CD4-positive, alpha-beta T cell (primary cell): ENCODE results near the gene FBXL19. TPM values are rescaled to one million over a fixed set of nuclear protein-coding genes. Genes with fewer than 3 reads are reported as not detected.

Source experiments
- ATAC-seq: fragments of 200-7000 bp; cut with Tn5 transposase; one replicate; pipeline ENCODE4 v1.10.0; 2022; ENCODE audit warnings: mild to moderate bottlenecking; ENCODE audit not compliant: poor library complexity
- CTCF ChIA-PET: fragments of 350-600 bp; sonication (Branson Sonifier 250); formaldehyde crosslinking; loops from one replicate; lab custom pipeline; 2021; ENCODE audit warnings: antibody characterized with exemption, inconsistent platforms; lab: Charles Lee
- POLR2A ChIA-PET: fragments of 350-600 bp; sonication (Branson Sonifier 250); formaldehyde crosslinking; loops from one replicate; lab custom pipeline; 2021; ENCODE audit warnings: antibody characterized with exemption, inconsistent platforms; lab: Charles Lee
- DNase-seq, 14 experiments: peaks; one replicate each; pipeline ENCODE4 v3.0.0-alpha.2; 2013 to 2020; ENCODE audit warnings: mixed read lengths in 2 of 14
- H3K27ac ChIP-seq, 2 donors: one replicate each; pipeline versions ENCODE4 v1.5.1 to v1.7.0; 2013; ENCODE audit warnings: low read length in 2 of 2, low read depth in 1 of 2, mild to moderate bottlenecking in 1 of 2
- H3K27me3 ChIP-seq, 2 experiments: 1 replicate in 1 of 2; 2 replicates in 1 of 2; pipeline versions ENCODE4 v1.6.1 to v1.7.0; 2013; ENCODE audit warnings: low read length in 2 of 2, control low read depth in 1 of 2, mild to moderate bottlenecking in 1 of 2, moderate library complexity in 1 of 2; ENCODE audit not compliant: insufficient read depth in 2 of 2, control insufficient read depth in 1 of 2
- H3K36me3 ChIP-seq: one replicate; pipeline ENCODE4 v1.6.1; 2013; ENCODE audit warnings: low read length, control low read depth; ENCODE audit not compliant: insufficient read depth
- H3K4me1 ChIP-seq: one replicate; pipeline ENCODE4 v1.6.1; 2013; ENCODE audit warnings: low read length, control low read depth; ENCODE audit not compliant: insufficient read depth
- H3K4me3 ChIP-seq: one replicate; pipeline ENCODE4 v1.5.1; 2013; ENCODE audit warnings: mild to moderate bottlenecking, low read length, moderate library complexity
- H3K9me3 ChIP-seq, 2 experiments: 1 replicate in 1 of 2; 2 replicates in 1 of 2; pipeline versions ENCODE4 v1.6.1 to v1.7.0; 2013; ENCODE audit warnings: low read length in 2 of 2, mild to moderate bottlenecking in 2 of 2, control low read depth in 1 of 2, moderate library complexity in 1 of 2; ENCODE audit not compliant: control insufficient read depth in 1 of 2, insufficient read depth in 1 of 2
- H3K27ac Mint-ChIP-seq: one replicate; pipeline ENCODE4 v1.8.0; 2020; ENCODE audit warnings: mixed read lengths
- H3K27me3 Mint-ChIP-seq: one replicate; pipeline ENCODE4 v1.8.0; 2021; ENCODE audit warnings: mixed read lengths
- H3K36me3 Mint-ChIP-seq: one replicate; pipeline ENCODE4 v1.8.0; 2021; ENCODE audit warnings: low read depth, mixed read lengths
- H3K4me1 Mint-ChIP-seq: one replicate; pipeline ENCODE4 v1.8.0; 2021; ENCODE audit warnings: low read depth, mixed read lengths
- H3K4me3 Mint-ChIP-seq: one replicate; pipeline ENCODE4 v1.8.0; 2020; ENCODE audit warnings: mild to moderate bottlenecking, mixed read lengths
- H3K9me3 Mint-ChIP-seq: one replicate; pipeline ENCODE4 v1.8.0; 2020; ENCODE audit warnings: mixed read lengths
- CTCF ChIP-seq: fragments of 200-600 bp; IDR thresholded peaks from one replicate; pipeline ENCODE4 v1.8.0; 2022; ENCODE audit warnings: antibody characterized with exemption, mild to moderate bottlenecking
- intact Hi-C, 2 experiments: fragments of 100-400 bp; cut with DNase I in 1 of 2; cut with micrococcal nuclease in 1 of 2; formaldehyde crosslinking; loops; one replicate each; pipeline versions ENCODE4 v1.15.1 to v1.9.0; 2023 to 2025; cut with DNase I, micrococcal nuclease
- total RNA-seq, 174 experiments: library from RNA in 2 of 174; stranded (reverse) in 2 of 174; gene quantifications; one replicate each; pipeline ENCODE4 v1.2.3 and lab custom pipeline; 2021 to 2026

The FBXL19 gene
- total RNA-seq, 2 experiments from 2014 or later, result 7.5 to 8.9 TPM

GRCh38 chr16:30941600-30942425 lies 18.4 kb downstream of the FBXL19 start:
- ChIA-PET POLR2A (interaction anchor here (1.7 kb wide), 1 partner anchor 97 kb away, joined by 9 read pairs; no protein-coding TSS in a partner anchor), CTCF (interaction anchor here (0.6 to 2.4 kb wide), 10 partner anchors 9 to 176 kb away, joined by 3 to 14 read pairs (median 4); partner anchors contain the start of gene KAT8)
- DNase-seq (peak; percentile 34 to 85 (median 50)), ATAC-seq (peak; percentile 95)
- H3K4me1 Mint-ChIP-seq, result peaks cover 19% of the 10 kb centered on the region
- no peaks in the 10 kb centered on the region for H3K27me3 ChIP-seq
- H3K36me3 Mint-ChIP-seq, result peaks cover 10% of the 10 kb centered on the region
- H3K4me3 Mint-ChIP-seq, result no peak overlapping the region
- H3K9me3 Mint-ChIP-seq, result no peaks in the 10 kb centered on the region
- H3K27me3 Mint-ChIP-seq, result no peaks in the 10 kb centered on the region
- H3K27ac ChIP-seq, result peak overlapping the region in 1 of 2 donors; percentile 52
- H3K27ac Mint-ChIP-seq, result no peak overlapping the region
- H3K4me3 ChIP-seq, result no peak overlapping the region
- TF ChIP-seq CTCF, result peak; percentile 87
- no peaks in the 10 kb centered on the region for H3K9me3 ChIP-seq
- intact Hi-C loops, result loop anchor here (1.0 kb wide), 1 partner anchor 98 kb away; no protein-coding TSS in a partner anchor
- peaks cover 13% of the 10 kb centered on the region for H3K4me1 ChIP-seq
- H3K36me3 ChIP-seq, result peaks cover 7% of the 10 kb centered on the region

GRCh38 chr16:30942426-30942806 lies 19.0 kb downstream of the FBXL19 start:
- ChIA-PET POLR2A (interaction anchor here (1.7 kb wide), 1 partner anchor 98 kb away, joined by 9 read pairs; no protein-coding TSS in a partner anchor), CTCF (interaction anchor here (1.0 to 2.4 kb wide), 8 partner anchors 8 to 175 kb away, joined by 3 to 14 read pairs (median 5); partner anchors contain the start of gene KAT8)
- H3K27me3 Mint-ChIP-seq, result no peaks in the 10 kb centered on the region
- Histone ChIP-seq H3K27me3 (no peaks in the 10 kb centered on the region), H3K4me1 (peaks cover 13% of the 10 kb centered on the region), H3K27ac (peak overlapping the region in 1 of 2 donors; percentile 52), H3K9me3 (no peaks in the 10 kb centered on the region), H3K4me3 (no peak overlapping the region), H3K36me3 (peaks cover 7% of the 10 kb centered on the region)
- no peak overlapping the region for H3K27ac Mint-ChIP-seq
- no peak for ATAC-seq
- no peak for DNase-seq
- peaks cover 15% of the 10 kb centered on the region for H3K4me1 Mint-ChIP-seq
- no peaks in the 10 kb centered on the region for H3K9me3 Mint-ChIP-seq
- H3K36me3 Mint-ChIP-seq, result peaks cover 10% of the 10 kb centered on the region
- no peak overlapping the region for H3K4me3 Mint-ChIP-seq
- intact Hi-C loops, result loop anchor here (1.0 kb wide), 1 partner anchor 98 kb away; no protein-coding TSS in a partner anchor
- no peak for TF ChIP-seq CTCF

GRCh38 chr16:30944352-30944751 lies 21.0 kb downstream of the FBXL19 start:
- Mint-ChIP-seq H3K4me1 (peaks cover 10% of the 10 kb centered on the region), H3K9me3 (no peaks in the 10 kb centered on the region), H3K27ac (no peak overlapping the region), H3K27me3 (no peaks in the 10 kb centered on the region), H3K36me3 (peaks cover 10% of the 10 kb centered on the region), H3K4me3 (no peak overlapping the region)
- no peak for TF ChIP-seq CTCF
- Histone ChIP-seq H3K4me3 (no peak overlapping the region), H3K9me3 (no peaks in the 10 kb centered on the region), H3K27ac (no peak overlapping the region), H3K4me1 (peaks cover 18% of the 10 kb centered on the region), H3K27me3 (no peaks in the 10 kb centered on the region), H3K36me3 (peaks cover 7% of the 10 kb centered on the region)
- ChIA-PET POLR2A (interaction anchor here (1.0 kb wide), 1 partner anchor 10 kb away, joined by 4 read pairs; no protein-coding TSS in a partner anchor), CTCF (no interaction called here)
- ATAC-seq (no peak), DNase-seq (no peak)
- intact Hi-C loops, result no loop called here
